ENCODE results near the gene FRAS1.

DNA sequence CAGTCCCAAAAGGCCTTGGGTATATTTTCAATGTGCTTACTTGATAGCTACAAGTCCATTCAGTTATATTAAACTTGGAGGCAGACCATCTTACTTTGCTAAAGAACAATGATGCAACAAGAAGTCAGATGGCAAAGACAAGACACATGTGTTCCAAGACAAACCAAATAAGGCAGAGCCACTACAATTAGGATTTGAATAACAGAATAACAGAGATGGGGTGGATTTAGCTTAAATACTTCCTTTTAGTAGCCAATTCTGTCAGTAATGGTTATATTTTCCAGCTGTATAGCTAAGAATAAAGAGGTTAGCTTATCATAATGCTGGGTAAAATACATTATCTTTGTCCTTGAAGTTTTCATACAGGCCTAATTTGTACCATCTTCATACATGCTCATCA is 37.7 kb upstream of the FRAS1 start:
- TF ChIP-seq CTCF (IDR thresholded peaks at IDR 0.05), result no peak
- TF ChIP-seq POLR2A (IDR thresholded peaks at IDR 0.05), result no peak

All from uterus (tissue), 2 donors.